Activated naive CD8-positive, alpha-beta T cell treated with anti-CD3 and anti-CD28 coated beads, Interleukin-2, amount 50 U/mL, for 24 hours (primary cell): ENCODE data around the gene EIF4G3.
"Not testable (repeated sequence)": the region's sequence is repeated elsewhere in the genome, so short reads cannot be mapped to it uniquely, and the experiment has no call there.

Source experiments
- ATAC-seq: fragments of 150-1000 bp; cut with Tn5 transposase; one replicate; pipeline ENCODE4 v1.10.0; 2021
- DNase-seq: peaks from one replicate; pipeline ENCODE4 v3.0.0; 2021
- H3K27ac Mint-ChIP-seq: one replicate; pipeline ENCODE4 v1.8.0; 2021; ENCODE audit warnings: mild to moderate bottlenecking, mixed read lengths
- H3K27me3 Mint-ChIP-seq: one replicate; pipeline ENCODE4 v1.8.0; 2021; ENCODE audit warnings: mixed read lengths
- H3K36me3 Mint-ChIP-seq: one replicate; pipeline ENCODE4 v1.8.0; 2021; ENCODE audit warnings: low read depth, mixed read lengths
- H3K4me1 Mint-ChIP-seq: one replicate; pipeline ENCODE4 v1.8.0; 2021; ENCODE audit warnings: mixed read lengths
- H3K4me3 Mint-ChIP-seq: one replicate; pipeline ENCODE4 v1.8.0; 2021; ENCODE audit warnings: mild to moderate bottlenecking, moderate library complexity, mixed read lengths
- H3K9me3 Mint-ChIP-seq: one replicate; pipeline ENCODE4 v1.8.0; 2021; ENCODE audit warnings: mixed read lengths

The EIF4G3 gene

GRCh38 chr1:21149855-21150432, 26.8 kb downstream of the EIF4G3 start:
- Mint-ChIP-seq H3K36me3 (peaks cover 29% of the 10 kb centered on the region), H3K27ac (no peak overlapping the region), H3K9me3 (no peaks in the 10 kb centered on the region), H3K4me1 (peaks cover 6% of the 10 kb centered on the region), H3K4me3 (no peak overlapping the region), H3K27me3 (no peaks in the 10 kb centered on the region)
- DNase-seq: no peak
- no peak for ATAC-seq

- no peak for DNase-seq
- no peak for ATAC-seq
- Mint-ChIP-seq H3K36me3 (peaks cover 26% of the 10 kb centered on the region), H3K4me1 (peaks cover 3% of the 10 kb centered on the region), H3K27me3 (no peaks in the 10 kb centered on the region), H3K4me3 (no peak overlapping the region), H3K27ac (no peak overlapping the region), H3K9me3 (no peaks in the 10 kb centered on the region)
These were observed 27.3 kb downstream of the EIF4G3 start for GRCh38 chr1:21149430-21149854.

GRCh38 chr1:21143752-21144151, 32.9 kb downstream of the EIF4G3 start:
- DNase-seq (no peak), ATAC-seq (no peak)
- Mint-ChIP-seq H3K4me1 (peaks cover 2% of the 10 kb centered on the region), H3K9me3 (no peaks in the 10 kb centered on the region), H3K36me3 (peaks cover 26% of the 10 kb centered on the region), H3K4me3 (no peak overlapping the region), H3K27ac (no peak overlapping the region), H3K27me3 (no peaks in the 10 kb centered on the region)

GRCh38 chr1:21143138-21143537, 33.6 kb downstream of the EIF4G3 start:
- no peaks in the 10 kb centered on the region for H3K9me3 Mint-ChIP-seq
- peaks cover 26% of the 10 kb centered on the region for H3K36me3 Mint-ChIP-seq
- peaks cover 2% of the 10 kb centered on the region for H3K4me1 Mint-ChIP-seq
- H3K27ac Mint-ChIP-seq: no peak overlapping the region
- DNase-seq: no peak
- no peak for ATAC-seq
- no peaks in the 10 kb centered on the region for H3K27me3 Mint-ChIP-seq
- no peak overlapping the region for H3K4me3 Mint-ChIP-seq

- ATAC-seq (no peak), DNase-seq (no peak)
These were observed 35.7 kb downstream of the EIF4G3 start for GRCh38 chr1:21141030-21141429.

GRCh38 chr1:21139601-21140000, 37.1 kb downstream of the EIF4G3 start:
- no peaks in the 10 kb centered on the region for H3K4me1 Mint-ChIP-seq
- no peaks in the 10 kb centered on the region for H3K9me3 Mint-ChIP-seq
- no peak for DNase-seq
- no peak overlapping the region for H3K27ac Mint-ChIP-seq
- H3K36me3 Mint-ChIP-seq: peaks cover 34% of the 10 kb centered on the region
- no peaks in the 10 kb centered on the region for H3K27me3 Mint-ChIP-seq
- no peak for ATAC-seq
- no peak overlapping the region for H3K4me3 Mint-ChIP-seq

More at GRCh38 chr1:21141030-21141429, 35.7 kb downstream of the EIF4G3 start:
- H3K4me3 Mint-ChIP-seq: no peak overlapping the region
- H3K36me3 Mint-ChIP-seq: peaks cover 28% of the 10 kb centered on the region
- H3K9me3 Mint-ChIP-seq: no peaks in the 10 kb centered on the region
- H3K27me3 Mint-ChIP-seq: no peaks in the 10 kb centered on the region
- H3K27ac Mint-ChIP-seq: no peak overlapping the region
- peaks cover 2% of the 10 kb centered on the region for H3K4me1 Mint-ChIP-seq

GRCh38 chr1:21136344-21136743, 40.4 kb downstream of the EIF4G3 start:
- not testable (repeated sequence) for H3K27ac Mint-ChIP-seq, H3K27me3 Mint-ChIP-seq, H3K4me1 Mint-ChIP-seq, H3K9me3 Mint-ChIP-seq, ATAC-seq, H3K4me3 Mint-ChIP-seq, DNase-seq
- H3K36me3 Mint-ChIP-seq: peaks cover 31% of the 10 kb centered on the region

- ATAC-seq: no peak
- no peak for DNase-seq
- Mint-ChIP-seq H3K4me1 (no peaks in the 10 kb centered on the region), H3K27ac (no peak overlapping the region), H3K27me3 (no peaks in the 10 kb centered on the region), H3K36me3 (peaks cover 35% of the 10 kb centered on the region), H3K4me3 (no peak overlapping the region), H3K9me3 (no peaks in the 10 kb centered on the region)
These were observed 45.5 kb downstream of the EIF4G3 start for GRCh38 chr1:21131200-21131599.

- no peaks in the 10 kb centered on the region for H3K27me3 Mint-ChIP-seq
- ATAC-seq: no peak
- H3K27ac Mint-ChIP-seq: no peak overlapping the region
- no peak overlapping the region for H3K4me3 Mint-ChIP-seq
- H3K9me3 Mint-ChIP-seq: no peaks in the 10 kb centered on the region
- DNase-seq: no peak
- H3K36me3 Mint-ChIP-seq: peaks cover 28% of the 10 kb centered on the region
- H3K4me1 Mint-ChIP-seq: no peaks in the 10 kb centered on the region
These were observed 47.3 kb downstream of the EIF4G3 start for GRCh38 chr1:21129407-21129806.

GRCh38 chr1:21126324-21126723, 50.4 kb downstream of the EIF4G3 start:
- no peaks in the 10 kb centered on the region for H3K9me3 Mint-ChIP-seq
- H3K27ac Mint-ChIP-seq: no peak overlapping the region
- H3K4me1 Mint-ChIP-seq: peaks cover 2% of the 10 kb centered on the region
- no peak overlapping the region for H3K4me3 Mint-ChIP-seq
- ATAC-seq: no peak
- DNase-seq: no peak
- peaks cover 36% of the 10 kb centered on the region for H3K36me3 Mint-ChIP-seq
- H3K27me3 Mint-ChIP-seq: no peaks in the 10 kb centered on the region

GRCh38 chr1:21124846-21125245, 51.9 kb downstream of the EIF4G3 start:
- Mint-ChIP-seq H3K27me3 (no peaks in the 10 kb centered on the region), H3K36me3 (peaks cover 28% of the 10 kb centered on the region), H3K4me3 (no peak overlapping the region), H3K4me1 (peaks cover 2% of the 10 kb centered on the region), H3K27ac (no peak overlapping the region), H3K9me3 (no peaks in the 10 kb centered on the region)
- no peak for ATAC-seq
- DNase-seq: no peak

- no peak overlapping the region for H3K27ac Mint-ChIP-seq
- H3K4me3 Mint-ChIP-seq: no peak overlapping the region
- H3K36me3 Mint-ChIP-seq: peaks cover 26% of the 10 kb centered on the region
- no peaks in the 10 kb centered on the region for H3K27me3 Mint-ChIP-seq
- no peaks in the 10 kb centered on the region for H3K9me3 Mint-ChIP-seq
- H3K4me1 Mint-ChIP-seq: peaks cover 2% of the 10 kb centered on the region
- ATAC-seq (no peak), DNase-seq (no peak)
These were observed 53.3 kb downstream of the EIF4G3 start for GRCh38 chr1:21123287-21123948.

- Mint-ChIP-seq H3K4me3 (no peak overlapping the region), H3K9me3 (no peaks in the 10 kb centered on the region), H3K36me3 (peaks cover 21% of the 10 kb centered on the region), H3K27me3 (no peaks in the 10 kb centered on the region), H3K4me1 (peaks cover 2% of the 10 kb centered on the region), H3K27ac (no peak overlapping the region)
- no peak for ATAC-seq
- no peak for DNase-seq
These were observed 54.8 kb downstream of the EIF4G3 start for GRCh38 chr1:21121764-21122471.

GRCh38 chr1:21118167-21118566, 58.5 kb downstream of the EIF4G3 start:
- no peaks in the 10 kb centered on the region for H3K27me3 Mint-ChIP-seq
- no peaks in the 10 kb centered on the region for H3K9me3 Mint-ChIP-seq
- H3K4me1 Mint-ChIP-seq: no peaks in the 10 kb centered on the region
- no peak overlapping the region for H3K4me3 Mint-ChIP-seq
- peaks cover 12% of the 10 kb centered on the region for H3K36me3 Mint-ChIP-seq
- ATAC-seq (no peak), DNase-seq (no peak)
- no peak overlapping the region for H3K27ac Mint-ChIP-seq

GRCh38 chr1:21117597-21118001, 59.1 kb downstream of the EIF4G3 start:
- H3K4me3 Mint-ChIP-seq: no peak overlapping the region
- peaks cover 11% of the 10 kb centered on the region for H3K36me3 Mint-ChIP-seq
- DNase-seq (no peak), ATAC-seq (no peak)
- no peaks in the 10 kb centered on the region for H3K27me3 Mint-ChIP-seq
- no peak overlapping the region for H3K27ac Mint-ChIP-seq
- H3K4me1 Mint-ChIP-seq: no peaks in the 10 kb centered on the region
- H3K9me3 Mint-ChIP-seq: no peaks in the 10 kb centered on the region
